Esophagus muscularis mucosa (tissue), 4 donors: ENCODE results near the gene FAM171A1. TPM values are rescaled to one million over a fixed set of nuclear protein-coding genes. Genes with fewer than 3 reads are reported as not detected.
A peak's percentile ranks its signal among the peaks of the same experiment; 100 is the strongest.

ENCODE experiments used
- DNase-seq: peaks from one replicate; pipeline ENCODE4 v3.0.0-alpha.2; 2017; ENCODE audit errors: extremely low spot score
- H3K27ac ChIP-seq, 4 donors: fragments of 200-600 bp; sonication (generic); replicated peaks in 1 of 4; 1 replicate in 3 of 4; 2 replicates in 1 of 4; pipeline ENCODE4 v1.5.1; 2016 to 2019; ENCODE audit warnings: mild to moderate bottlenecking in 1 of 4
- H3K27me3 ChIP-seq, 4 donors: fragments of 200-600 bp; sonication (generic); one replicate each; pipeline versions ENCODE4 v1.5.1 to v1.6.0; 2016 to 2019
- H3K36me3 ChIP-seq, 4 donors: fragments of 200-600 bp; sonication (generic); one replicate each; pipeline ENCODE4 v1.5.1; 2016 to 2019
- H3K4me1 ChIP-seq, 4 donors: fragments of 200-600 bp; sonication (generic); one replicate each; pipeline ENCODE4 v1.5.1; 2016 to 2019
- H3K4me3 ChIP-seq, 4 donors: fragments of 200-600 bp; sonication (generic); 1 replicate in 2 of 4; 2 replicates in 2 of 4; pipeline ENCODE4 v1.5.1; 2016 to 2019; ENCODE audit warnings: mild to moderate bottlenecking in 4 of 4, moderate library complexity in 1 of 4
- H3K9me3 ChIP-seq, 4 donors: fragments of 200-600 bp; sonication (generic); 1 replicate in 3 of 4; 2 replicates in 1 of 4; pipeline ENCODE4 v1.5.1; 2016 to 2019
- CTCF ChIP-seq, 3 experiments: fragments of 200-600 bp in 2 of 3; fragments of 450-650 bp in 1 of 3; sonication (generic) in 2 of 3; IDR thresholded peaks; one replicate each; pipeline ENCODE4 v1.5.1; 2017 to 2019; ENCODE audit warnings: antibody characterized with exemption in 3 of 3, mild to moderate bottlenecking in 2 of 3, moderate library complexity in 1 of 3
- EP300 ChIP-seq: sonication (generic); formaldehyde crosslinking; IDR thresholded peaks from one replicate; pipeline ENCODE4 v1.6.1; 2017; ENCODE audit warnings: antibody characterized with exemption
- POLR2A ChIP-seq: fragments of 450-650 bp; IDR thresholded peaks from one replicate; pipeline ENCODE4 v1.6.1; 2017; ENCODE audit warnings: antibody characterized with exemption, moderate library complexity, mild to moderate bottlenecking, low read depth
- POLR2AphosphoS5 ChIP-seq, 2 donors: sonication (generic); formaldehyde crosslinking; IDR thresholded peaks; one replicate each; pipeline ENCODE4 v1.6.1; 2017; ENCODE audit warnings: antibody characterized with exemption in 2 of 2
- WGBS: methylation state at CpG from one replicate; pipeline ENCODE4 v1.1.5; 2018; 5-methylcytosine and 5-hydroxymethylcytosine counted together
- intact Hi-C: fragments of 100-400 bp; cut with DNase I; formaldehyde crosslinking; loops from one replicate; pipeline ENCODE4 v1.15.1; 2023
- total RNA-seq, 4 donors: library from RNA; depleted of rRNA; stranded (reverse); fragments of >200 nt; gene quantifications; one replicate each; pipeline versions ENCODE4 v1.1.0 to v1.2.1, GENCODE V29; 2016

FAM171A1 gene
- total RNA-seq, 4 donors from 2014 or later: 7.1 to 15.0 (median 12.6) TPM

- H3K4me1 ChIP-seq: peaks cover 0 to 16% (median 3%) of the 10 kb centered on the region in 4 donors
- 85% methylated on average over 4 of the region's 5 CpGs for WGBS
- intact Hi-C loops: no loop called here
- H3K27me3 ChIP-seq: no peaks in the 10 kb centered on the region
- TF ChIP-seq POLR2AphosphoS5 (IDR thresholded peaks at IDR 0.05) (no peak), POLR2A (no peak), CTCF (IDR thresholded peaks at IDR 0.05) (no peak), EP300 (no peak)
- no peak overlapping the region for H3K27ac ChIP-seq
- no peaks in the 10 kb centered on the region for H3K36me3 ChIP-seq
- H3K4me3 ChIP-seq: no peak overlapping the region
- no peak for DNase-seq
- no peaks in the 10 kb centered on the region for H3K9me3 ChIP-seq
Measured at GRCh38 chr10:15345450-15345849, 25.6 kb downstream of the FAM171A1 start.

- intact Hi-C loops: no loop called here
- 71% methylated on average over 8 of the region's 8 CpGs for WGBS
- H3K36me3 ChIP-seq: no peaks in the 10 kb centered on the region
- H3K4me1 ChIP-seq: peaks cover 0 to 16% (median 3%) of the 10 kb centered on the region in 4 donors
- H3K27ac ChIP-seq: peak overlapping the region in 1 of 4 donors; percentile 38
- H3K9me3 ChIP-seq: no peaks in the 10 kb centered on the region
- H3K27me3 ChIP-seq: no peaks in the 10 kb centered on the region
- DNase-seq: no peak
- TF ChIP-seq EP300 (no peak), POLR2AphosphoS5 (IDR thresholded peaks at IDR 0.05) (no peak)
- no peak overlapping the region for H3K4me3 ChIP-seq
Measured at GRCh38 chr10:15344876-15345285, 26.2 kb downstream of the FAM171A1 start.

GRCh38 chr10:15344256-15344875 lies 26.7 kb downstream of the FAM171A1 start:
- intact Hi-C loops: no loop called here
- Histone ChIP-seq H3K27ac (no peak overlapping the region), H3K4me1 (peaks cover 0 to 13% (median 2%) of the 10 kb centered on the region in 4 donors), H3K36me3 (no peaks in the 10 kb centered on the region), H3K9me3 (no peaks in the 10 kb centered on the region), H3K27me3 (no peaks in the 10 kb centered on the region), H3K4me3 (no peak overlapping the region)
- TF ChIP-seq CTCF (IDR thresholded peaks at IDR 0.05): no peak
- whole genome bisulfite sequencing: 97% methylated on average over 4 of the region's 4 CpGs
- DNase-seq: no peak

- H3K4me3 ChIP-seq: no peak overlapping the region
- no peak overlapping the region for H3K27ac ChIP-seq
- H3K9me3 ChIP-seq: no peaks in the 10 kb centered on the region
- WGBS: 85% methylated on average over 3 of the region's 3 CpGs
- DNase-seq: no peak
- no peaks in the 10 kb centered on the region for H3K36me3 ChIP-seq
- TF ChIP-seq POLR2AphosphoS5 (IDR thresholded peaks at IDR 0.05): no peak
- TF ChIP-seq EP300: no peak
- TF ChIP-seq POLR2A: no peak
- no peak for TF ChIP-seq CTCF (IDR thresholded peaks at IDR 0.05)
- peaks cover 0 to 7% (median 0%) of the 10 kb centered on the region in 4 donors for H3K4me1 ChIP-seq
- intact Hi-C loops: no loop called here
- no peaks in the 10 kb centered on the region for H3K27me3 ChIP-seq
Measured at GRCh38 chr10:15342970-15343369, 28.1 kb downstream of the FAM171A1 start.

GRCh38 chr10:15341502-15342128 lies 29.5 kb downstream of the FAM171A1 start:
- Histone ChIP-seq H3K4me3 (no peak overlapping the region), H3K36me3 (no peaks in the 10 kb centered on the region), H3K4me1 (peaks cover 0 to 7% (median 0%) of the 10 kb centered on the region in 4 donors), H3K9me3 (no peaks in the 10 kb centered on the region), H3K27ac (no peak overlapping the region), H3K27me3 (no peaks in the 10 kb centered on the region)
- no peak for DNase-seq
- WGBS: 91% methylated on average over 7 of the region's 7 CpGs
- intact Hi-C loops: no loop called here
- TF ChIP-seq CTCF (IDR thresholded peaks at IDR 0.05): no peak
- TF ChIP-seq EP300: no peak
